Neural cell (in vitro differentiated cells): ENCODE measurements around the gene DHH. TPM values are rescaled to one million over a fixed set of nuclear protein-coding genes. Genes with fewer than 3 reads are reported as not detected.

Source experiments
- H2AFZ ChIP-seq: fragments of 200-600, 300-800 bp; sonication (generic), shearing (Covaris generic); 2 replicates; pipeline ENCODE4 v1.6.0; 2014; ENCODE audit warnings: low read depth, mild to moderate bottlenecking, antibody characterized with exemption, low read length, moderate library complexity
- H3F3A ChIP-seq: fragments of 200-600 bp; shearing (Covaris generic); 2 replicates; pipeline ENCODE4 v1.6.1; 2016; ENCODE audit warnings: mild to moderate bottlenecking, moderate library complexity, mixed read lengths, antibody characterized with exemption, low read length; ENCODE audit not compliant: insufficient read depth, poor library complexity, severe bottlenecking
- H3K27ac ChIP-seq: fragments of 200-600, 300-800 bp; sonication (generic), shearing (Covaris generic); 2 replicates; pipeline ENCODE4 v1.5.1; 2014; ENCODE audit warnings: mild to moderate bottlenecking, low read length, moderate library complexity
- H3K27me3 ChIP-seq: fragments of 300-800, 200-600 bp; sonication (generic), shearing (Covaris generic); 2 replicates; pipeline ENCODE4 v1.6.0; 2014; ENCODE audit warnings: mild to moderate bottlenecking, low read depth, low read length, moderate library complexity; ENCODE audit not compliant: insufficient read depth
- H3K36me3 ChIP-seq: fragments of 300-800, 200-600 bp; sonication (generic), shearing (Covaris generic); 2 replicates; pipeline ENCODE4 v1.5.1; 2014; ENCODE audit warnings: mild to moderate bottlenecking, antibody characterized with exemption, low read length, moderate library complexity; ENCODE audit not compliant: insufficient read depth
- H3K4me2 ChIP-seq: fragments of 300-800, 200-600 bp; sonication (generic), shearing (Covaris generic); 2 replicates; pipeline ENCODE4 v1.6.0; 2014; ENCODE audit warnings: mild to moderate bottlenecking, low read length
- H3K4me3 ChIP-seq: fragments of 300-800, 200-600 bp; sonication (generic), shearing (Covaris generic); 2 replicates; pipeline ENCODE4 v1.5.1; 2014; ENCODE audit warnings: mild to moderate bottlenecking, low read length, moderate library complexity
- H3K79me2 ChIP-seq: fragments of 200-600 bp; shearing (Covaris generic); replicated peaks from 2 replicates; pipeline ENCODE4 v1.6.0; 2014; ENCODE audit warnings: mild to moderate bottlenecking, low read length, moderate library complexity; ENCODE audit not compliant: insufficient read depth
- H3K9ac ChIP-seq: fragments of 300-800, 200-600 bp; sonication (generic), shearing (Covaris generic); 2 replicates; pipeline ENCODE4 v1.6.1; 2016; ENCODE audit warnings: mild to moderate bottlenecking, low read length, mixed read lengths
- H3K9me2 ChIP-seq: fragments of 200-600 bp; shearing (Covaris generic); 2 replicates; pipeline ENCODE4 v1.6.1; 2016; ENCODE audit warnings: mild to moderate bottlenecking, low read length, mixed read lengths; ENCODE audit not compliant: insufficient read depth
- H3K9me3 ChIP-seq: fragments of 200-600, 300-800 bp; sonication (generic), shearing (Covaris generic); 2 replicates; pipeline ENCODE4 v1.6.1; 2016; ENCODE audit warnings: mild to moderate bottlenecking, mixed run types, low read length, moderate library complexity, mixed read lengths
- H4K20me1 ChIP-seq: fragments of 200-600 bp; shearing (Covaris generic); 2 replicates; pipeline ENCODE4 v1.6.1; 2016; ENCODE audit warnings: mild to moderate bottlenecking, mixed run types; ENCODE audit not compliant: insufficient read depth
- CTCF ChIP-seq: fragments of 450-650 bp; IDR thresholded peaks from 2 replicates; pipeline ENCODE4 v1.5.1; 2014; ENCODE audit warnings: antibody characterized with exemption, mild to moderate bottlenecking, moderate library complexity; ENCODE audit not compliant: poor library complexity, severe bottlenecking
- EP300 ChIP-seq: fragments of 450-650 bp; conservative IDR thresholded peaks from 2 replicates; pipeline ENCODE4 v1.6.1; 2014; ENCODE audit warnings: antibody characterized with exemption, mild to moderate bottlenecking, moderate library complexity; ENCODE audit not compliant: poor library complexity, severe bottlenecking
- EZH2 ChIP-seq: fragments of 200-600, 300-800 bp; shearing (Covaris generic), sonication (generic); IDR thresholded peaks from 2 replicates; pipeline ENCODE4 v1.6.1; 2014; ENCODE audit warnings: antibody characterized with exemption, low read length, borderline replicate concordance, mild to moderate bottlenecking; ENCODE audit not compliant: insufficient read depth, poor library complexity, severe bottlenecking
- MXI1 ChIP-seq: fragments of 450-650 bp; conservative IDR thresholded peaks from 2 replicates; pipeline ENCODE4 v1.6.1; 2014; ENCODE audit warnings: antibody characterized with exemption, mild to moderate bottlenecking; ENCODE audit not compliant: poor library complexity, severe bottlenecking
- POLR2AphosphoS5 ChIP-seq: IDR thresholded peaks from 2 replicates; pipeline ENCODE4 v1.6.1; 2012
- RAD21 ChIP-seq: fragments of 450-650 bp; conservative IDR thresholded peaks from 2 replicates; pipeline ENCODE4 v1.6.1; 2014; ENCODE audit warnings: antibody characterized with exemption, mild to moderate bottlenecking, moderate library complexity
- SMC3 ChIP-seq: fragments of 450-650 bp; conservative IDR thresholded peaks from 2 replicates; pipeline ENCODE4 v1.6.1; 2014; ENCODE audit warnings: antibody characterized with exemption, mild to moderate bottlenecking, moderate library complexity; ENCODE audit not compliant: poor library complexity
- TAF1 ChIP-seq: IDR thresholded peaks from 2 replicates; pipeline ENCODE4 v1.6.1; 2012; ENCODE audit warnings: low read depth
- polyA plus RNA-seq: library from polyadenylated mRNA; depleted of rRNA; stranded (reverse); fragments of >200 nt; gene quantifications from 2 replicates; pipeline ENCODE4 v1.2.3, GENCODE V29; 2014
- TF ChIP-seq, protein P1 (sequence below): IDR thresholded peaks from 2 replicates; pipeline ENCODE4 v1.6.1; 2012; ENCODE audit warnings: borderline replicate concordance

Gene DHH
- polyA plus RNA-seq, 1 donor from 2014 or later: 0.66 TPM

GRCh38 chr12:49050507-49051372 lies 43.9 kb downstream of the DHH start:
- Histone ChIP-seq H3K9me2 (no peaks in the 10 kb centered on the region), H3K79me2 (peaks cover 14% of the 10 kb centered on the region), H3F3A (no peaks in the 10 kb centered on the region), H2AFZ (no peak overlapping the region), H3K4me3 (no peak overlapping the region), H3K36me3 (no peaks in the 10 kb centered on the region), H3K9me3 (no peaks in the 10 kb centered on the region), H3K27ac (no peak overlapping the region), H3K9ac (no peak overlapping the region), H3K4me2 (no peak overlapping the region), H3K27me3 (no peaks in the 10 kb centered on the region), H4K20me1 (peaks cover 3% of the 10 kb centered on the region)
- no peak for TF ChIP-seq CTCF
- no peak for TF ChIP-seq MXI1
- no peak for TF ChIP-seq EP300
- TF ChIP-seq EZH2: no peak
- TF ChIP-seq SMC3: no peak
- no peak for TF ChIP-seq POLR2AphosphoS5
- TF ChIP-seq, protein P1, sequence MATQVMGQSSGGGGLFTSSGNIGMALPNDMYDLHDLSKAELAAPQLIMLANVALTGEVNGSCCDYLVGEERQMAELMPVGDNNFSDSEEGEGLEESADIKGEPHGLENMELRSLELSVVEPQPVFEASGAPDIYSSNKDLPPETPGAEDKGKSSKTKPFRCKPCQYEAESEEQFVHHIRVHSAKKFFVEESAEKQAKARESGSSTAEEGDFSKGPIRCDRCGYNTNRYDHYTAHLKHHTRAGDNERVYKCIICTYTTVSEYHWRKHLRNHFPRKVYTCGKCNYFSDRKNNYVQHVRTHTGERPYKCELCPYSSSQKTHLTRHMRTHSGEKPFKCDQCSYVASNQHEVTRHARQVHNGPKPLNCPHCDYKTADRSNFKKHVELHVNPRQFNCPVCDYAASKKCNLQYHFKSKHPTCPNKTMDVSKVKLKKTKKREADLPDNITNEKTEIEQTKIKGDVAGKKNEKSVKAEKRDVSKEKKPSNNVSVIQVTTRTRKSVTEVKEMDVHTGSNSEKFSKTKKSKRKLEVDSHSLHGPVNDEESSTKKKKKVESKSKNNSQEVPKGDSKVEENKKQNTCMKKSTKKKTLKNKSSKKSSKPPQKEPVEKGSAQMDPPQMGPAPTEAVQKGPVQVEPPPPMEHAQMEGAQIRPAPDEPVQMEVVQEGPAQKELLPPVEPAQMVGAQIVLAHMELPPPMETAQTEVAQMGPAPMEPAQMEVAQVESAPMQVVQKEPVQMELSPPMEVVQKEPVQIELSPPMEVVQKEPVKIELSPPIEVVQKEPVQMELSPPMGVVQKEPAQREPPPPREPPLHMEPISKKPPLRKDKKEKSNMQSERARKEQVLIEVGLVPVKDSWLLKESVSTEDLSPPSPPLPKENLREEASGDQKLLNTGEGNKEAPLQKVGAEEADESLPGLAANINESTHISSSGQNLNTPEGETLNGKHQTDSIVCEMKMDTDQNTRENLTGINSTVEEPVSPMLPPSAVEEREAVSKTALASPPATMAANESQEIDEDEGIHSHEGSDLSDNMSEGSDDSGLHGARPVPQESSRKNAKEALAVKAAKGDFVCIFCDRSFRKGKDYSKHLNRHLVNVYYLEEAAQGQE: no peak
- no peak for TF ChIP-seq RAD21
- no peak for TF ChIP-seq TAF1

DNA sequence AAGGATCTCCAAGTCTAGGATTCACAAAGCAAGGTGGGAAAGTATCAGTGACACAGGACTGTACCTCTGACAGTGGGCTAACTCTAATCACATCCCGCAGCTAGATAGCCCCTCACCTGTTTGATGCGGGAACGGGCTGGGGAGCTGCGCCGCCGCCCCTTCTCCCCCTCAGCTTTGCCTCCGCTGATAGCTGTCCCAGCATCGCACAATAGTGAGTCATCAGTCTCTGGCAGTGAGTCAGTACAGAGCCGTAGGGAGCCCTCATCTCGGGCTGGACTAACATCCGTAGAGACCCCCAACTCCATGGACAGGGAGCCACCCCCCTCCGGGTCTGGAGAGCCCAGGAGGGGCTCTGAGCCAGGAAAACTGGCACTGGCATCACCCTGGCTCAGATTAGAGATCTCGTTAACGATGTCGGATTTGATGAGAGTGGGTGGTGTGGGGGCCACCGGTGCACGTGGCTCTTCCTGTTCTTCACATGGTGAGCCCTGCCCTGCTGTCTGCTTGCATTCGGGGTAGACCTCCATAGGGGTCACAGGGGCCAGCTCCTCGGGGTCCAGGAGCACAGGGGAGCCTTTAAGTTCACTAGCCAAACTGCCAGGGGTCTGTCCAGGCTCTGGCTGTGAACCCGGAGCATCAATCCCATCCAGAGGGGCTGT lies 44.9 kb downstream of the DHH start:
- no peak overlapping the region for H3K27ac ChIP-seq
- peaks cover 4% of the 10 kb centered on the region for H3K79me2 ChIP-seq
- no peak overlapping the region for H3K9ac ChIP-seq
- no peak overlapping the region for H3K4me3 ChIP-seq
- H3K36me3 ChIP-seq: no peaks in the 10 kb centered on the region
- TF ChIP-seq EP300: no peak
- H3K9me2 ChIP-seq: no peaks in the 10 kb centered on the region
- H3K4me2 ChIP-seq: no peak overlapping the region
- no peaks in the 10 kb centered on the region for H4K20me1 ChIP-seq
- H3K27me3 ChIP-seq: no peaks in the 10 kb centered on the region
- no peaks in the 10 kb centered on the region for H3K9me3 ChIP-seq
- H2AFZ ChIP-seq: no peak overlapping the region
- no peaks in the 10 kb centered on the region for H3F3A ChIP-seq
